Epithelial cell of esophagus (primary cell): ENCODE measurements around the gene MED13L.

Experiments
- DNase-seq: peaks from one replicate; pipeline ENCODE4 v3.0.0; 2010; ENCODE audit warnings: low read depth
- H3K4me3 ChIP-seq: 2 replicates; pipeline ENCODE4 v1.5.1; 2011; ENCODE audit warnings: mild to moderate bottlenecking, low read length, control low read depth
- TF ChIP-seq, protein P1 (sequence below): IDR thresholded peaks from 2 replicates; pipeline ENCODE4 v1.5.1; 2011; ENCODE audit warnings: low read depth, mild to moderate bottlenecking, low read length, control low read depth, inconsistent platforms; ENCODE audit not compliant: insufficient read depth; ENCODE audit errors: missing control alignments

Gene MED13L

DNA sequence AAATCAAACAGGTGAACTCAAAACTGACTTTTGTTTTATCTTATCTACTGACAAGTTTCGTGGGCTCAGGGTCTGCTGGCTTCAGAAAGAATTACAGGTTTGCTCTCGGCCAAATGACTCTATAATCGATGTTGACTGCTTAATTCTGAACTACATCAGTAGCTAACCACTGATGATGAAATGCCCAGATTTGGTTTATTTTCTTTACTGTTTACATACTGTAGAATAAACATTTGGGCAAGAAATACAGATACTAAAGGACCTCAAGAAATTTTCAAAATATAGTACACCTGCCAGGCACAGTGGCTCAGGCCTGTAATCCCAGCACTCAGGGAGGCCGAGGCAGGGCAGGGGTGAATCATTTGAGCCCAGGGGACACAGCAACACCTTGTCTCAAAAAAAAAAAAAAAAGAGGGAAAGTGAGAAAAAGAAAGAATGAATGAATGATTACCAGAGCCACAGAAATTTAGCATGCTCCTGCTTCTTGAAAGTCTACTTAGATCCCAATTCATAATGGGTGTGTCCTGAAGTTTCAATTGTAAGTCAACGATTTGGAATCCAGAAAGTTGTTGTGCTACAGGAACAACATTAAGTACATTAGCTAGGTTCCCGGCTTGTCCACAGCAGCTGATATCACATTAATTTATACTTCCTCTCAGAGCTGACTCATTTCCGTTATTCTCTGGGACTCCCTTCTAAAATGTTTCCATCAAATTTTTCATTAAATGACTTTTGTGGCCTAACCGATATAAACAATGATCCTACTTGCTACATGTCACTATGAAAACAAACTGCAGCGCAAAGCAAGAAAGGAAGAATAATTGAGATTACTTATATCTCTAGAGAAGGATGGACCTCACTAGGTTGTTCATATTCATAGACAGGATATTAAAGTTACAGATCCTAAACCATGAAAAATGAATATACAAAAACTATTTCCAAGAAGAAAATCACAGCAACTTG, 134.3 kb downstream of the MED13L start:
- TF ChIP-seq, protein P1, sequence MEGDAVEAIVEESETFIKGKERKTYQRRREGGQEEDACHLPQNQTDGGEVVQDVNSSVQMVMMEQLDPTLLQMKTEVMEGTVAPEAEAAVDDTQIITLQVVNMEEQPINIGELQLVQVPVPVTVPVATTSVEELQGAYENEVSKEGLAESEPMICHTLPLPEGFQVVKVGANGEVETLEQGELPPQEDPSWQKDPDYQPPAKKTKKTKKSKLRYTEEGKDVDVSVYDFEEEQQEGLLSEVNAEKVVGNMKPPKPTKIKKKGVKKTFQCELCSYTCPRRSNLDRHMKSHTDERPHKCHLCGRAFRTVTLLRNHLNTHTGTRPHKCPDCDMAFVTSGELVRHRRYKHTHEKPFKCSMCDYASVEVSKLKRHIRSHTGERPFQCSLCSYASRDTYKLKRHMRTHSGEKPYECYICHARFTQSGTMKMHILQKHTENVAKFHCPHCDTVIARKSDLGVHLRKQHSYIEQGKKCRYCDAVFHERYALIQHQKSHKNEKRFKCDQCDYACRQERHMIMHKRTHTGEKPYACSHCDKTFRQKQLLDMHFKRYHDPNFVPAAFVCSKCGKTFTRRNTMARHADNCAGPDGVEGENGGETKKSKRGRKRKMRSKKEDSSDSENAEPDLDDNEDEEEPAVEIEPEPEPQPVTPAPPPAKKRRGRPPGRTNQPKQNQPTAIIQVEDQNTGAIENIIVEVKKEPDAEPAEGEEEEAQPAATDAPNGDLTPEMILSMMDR = no peak
- H3K4me3 ChIP-seq = no peak overlapping the region
- peak; percentile 79 for DNase-seq

DNA sequence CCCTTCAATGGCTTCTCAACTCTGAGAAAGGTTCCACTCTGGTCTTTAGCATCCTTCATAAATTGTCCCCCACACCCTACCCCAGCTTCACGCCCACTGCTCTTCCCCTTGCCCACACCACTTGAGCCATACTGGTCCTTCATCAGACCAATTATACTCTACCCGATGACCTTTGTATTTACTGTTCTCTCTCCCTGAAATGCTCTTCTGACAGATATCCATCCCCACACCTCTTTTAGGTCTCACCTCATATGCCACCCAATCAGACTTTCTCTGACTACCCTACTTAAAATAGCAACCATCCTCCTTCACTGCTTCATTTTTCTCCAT, 135.7 kb downstream of the MED13L start:
- no peak overlapping the region for H3K4me3 ChIP-seq
- TF ChIP-seq, protein P1 = no peak
- no peak for DNase-seq

DNA sequence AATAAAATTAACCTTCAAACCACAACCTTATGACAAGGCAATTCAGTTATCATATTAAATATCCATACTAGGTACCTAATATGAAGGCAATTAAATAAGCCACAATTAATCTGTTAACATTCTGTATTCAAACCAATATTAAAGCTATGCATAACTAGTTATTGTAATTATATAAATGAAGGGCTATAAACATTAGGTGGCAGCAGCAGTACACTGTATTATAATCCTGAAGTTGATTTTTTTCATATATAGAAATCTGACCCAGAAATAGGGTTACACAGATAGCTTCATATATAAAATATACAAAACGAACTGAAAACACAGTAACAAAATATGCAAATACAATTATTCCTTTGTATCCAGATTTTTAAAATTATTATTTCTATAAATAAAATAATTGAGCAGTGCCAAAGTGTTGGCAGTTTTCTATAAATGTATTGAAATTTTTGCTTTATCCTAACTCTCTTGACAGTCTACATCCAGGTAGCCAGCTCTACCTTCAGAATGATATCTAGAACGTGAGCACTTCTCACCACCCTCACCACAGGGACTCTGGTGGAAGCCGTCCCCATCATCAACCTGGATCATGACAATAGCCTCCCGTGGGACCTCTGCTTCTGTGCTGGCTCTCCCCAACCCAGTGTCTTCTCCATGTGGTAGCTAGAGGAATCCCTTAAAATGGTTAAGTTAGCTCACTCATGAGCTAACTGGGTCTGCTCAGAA, 136.2 kb downstream of the MED13L start:
- no peak for DNase-seq
- no peak overlapping the region for H3K4me3 ChIP-seq
- TF ChIP-seq, protein P1 = no peak

DNA sequence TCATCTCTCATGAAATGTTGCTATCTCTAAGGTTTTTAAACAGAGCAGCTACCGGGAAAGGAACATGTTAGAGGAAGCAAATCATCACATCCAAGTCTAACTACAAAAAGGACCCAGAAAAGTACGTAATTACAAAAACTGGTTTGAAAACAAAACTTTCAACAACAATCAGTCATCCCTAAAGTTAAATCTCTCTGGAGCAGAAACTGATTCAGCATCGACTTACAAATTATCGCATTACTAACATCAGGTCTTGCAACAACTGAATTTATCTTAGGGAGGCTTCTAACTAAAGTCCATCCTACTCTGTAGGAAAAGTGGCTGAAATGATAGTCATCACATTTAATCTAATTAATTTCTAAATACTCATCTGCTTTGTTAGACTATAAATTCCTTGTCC, 137.0 kb downstream of the MED13L start:
- TF ChIP-seq, protein P1 = no peak
- no peak overlapping the region for H3K4me3 ChIP-seq
- DNase-seq = no peak

DNA sequence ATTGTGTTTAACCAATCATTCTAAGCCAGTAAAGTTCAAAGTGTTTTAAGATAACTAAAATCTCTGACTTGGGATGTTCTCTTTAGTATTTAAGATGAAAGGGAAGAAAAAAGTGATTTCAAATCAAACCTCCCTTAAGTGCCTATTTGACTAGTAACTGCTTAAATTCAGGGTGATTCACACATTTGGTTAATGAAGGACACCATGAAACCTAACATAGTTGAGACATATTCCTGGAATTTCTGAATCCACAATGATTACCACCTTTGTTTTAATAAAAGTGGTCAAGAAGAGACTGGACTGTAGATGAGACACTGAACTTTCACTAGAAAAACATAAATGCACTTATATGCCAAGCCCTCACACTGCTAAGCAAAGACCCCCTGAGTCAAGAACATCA, 138.7 kb downstream of the MED13L start:
- peak; percentile 28 for DNase-seq
- TF ChIP-seq, protein P1 = no peak
- H3K4me3 ChIP-seq = no peak overlapping the region

DNA sequence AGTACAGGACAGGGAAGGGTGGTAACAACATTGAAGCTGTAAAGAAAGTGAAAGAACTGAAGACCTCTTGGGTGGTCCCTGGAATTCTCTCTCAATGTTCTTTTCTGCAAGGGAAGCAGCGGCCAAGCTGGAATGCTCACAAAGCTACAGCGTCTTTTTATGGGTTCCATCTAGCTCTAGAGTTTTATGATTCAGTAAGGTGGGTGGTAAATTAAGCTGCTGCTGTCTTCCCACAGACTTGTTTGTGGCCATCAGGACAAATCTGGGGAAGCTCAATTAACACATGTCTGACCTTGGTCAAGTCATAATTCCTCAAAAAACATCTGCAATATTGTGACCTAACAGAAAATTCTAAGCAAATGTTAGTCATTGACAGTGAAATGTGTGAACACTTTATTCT, 139.1 kb downstream of the MED13L start:
- no peak for DNase-seq
- TF ChIP-seq, protein P1 = no peak
- H3K4me3 ChIP-seq = no peak overlapping the region
